Measurements from ENCODE around the gene PLD5. TPM values are rescaled to one million over a fixed set of nuclear protein-coding genes. Genes with fewer than 3 reads are reported as not detected.

PLD5 gene
- polyA plus RNA-seq, 3 donors = not detected

DNA sequence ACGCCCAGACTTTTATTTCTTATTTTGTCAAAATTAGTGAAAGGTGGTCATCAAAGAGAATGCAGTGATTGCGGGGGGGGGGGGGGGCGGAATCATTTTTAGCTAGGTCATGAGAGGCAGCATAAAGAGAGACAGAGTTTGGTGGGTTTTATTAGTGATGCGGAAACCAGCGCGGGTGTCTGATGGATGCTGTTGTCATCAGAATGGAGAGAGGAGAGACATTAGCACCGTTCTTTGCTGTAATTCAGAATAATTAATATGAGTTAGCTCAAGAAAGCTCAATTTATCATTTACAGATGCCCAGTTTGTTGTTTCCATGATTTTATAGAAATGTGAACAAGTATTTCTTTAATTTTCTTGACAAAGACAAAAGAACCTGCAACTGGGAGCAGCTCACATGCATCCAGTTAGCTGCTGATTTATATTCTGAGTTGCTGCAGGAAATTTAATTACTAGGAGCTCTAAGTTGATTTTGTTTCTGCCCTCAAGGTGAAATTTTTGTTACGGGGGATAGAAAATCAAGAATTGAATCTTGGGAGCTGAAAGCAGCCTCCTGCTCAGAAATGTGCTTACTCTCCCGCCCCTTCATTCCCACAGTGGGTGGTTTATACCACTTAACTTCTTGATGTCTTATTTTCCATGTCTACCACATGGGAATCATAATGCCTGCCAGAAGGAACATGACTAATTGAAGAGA, 392.2 kb downstream of the PLD5 start:
- Histone ChIP-seq H4K20me1 (ENCODE audit: insufficient read depth, low read length) (no peaks in the 10 kb centered on the region), H3K4me1 (ENCODE audit: control insufficient read depth in 1 of 2, insufficient read depth in 2 of 2, low read length in 2 of 2) (peaks cover 2 to 9% of the 10 kb centered on the region in 2 donors), H3K27me3 (ENCODE audit: control insufficient read depth in 2 of 2, insufficient read depth in 2 of 2, low read length in 2 of 2) (no peaks in the 10 kb centered on the region), H3K79me2 (ENCODE audit: insufficient read depth, low read length) (no peaks in the 10 kb centered on the region), H3K4me3 (replicated peaks in 1 of 3; ENCODE audit: low read depth in 2 of 3, low read length in 3 of 3) (no peak overlapping the region), H3K36me3 (replicated peaks in 1 of 2; ENCODE audit: control insufficient read depth in 1 of 2, insufficient read depth in 2 of 2, low read length in 2 of 2) (no peaks in the 10 kb centered on the region), H3K27ac (ENCODE audit: low read depth in 1 of 2, low read length in 2 of 2) (no peak overlapping the region), H3K4me2 (replicated peaks; ENCODE audit: extremely low read depth, low read length, poor library complexity, severe bottlenecking) (no peak overlapping the region), H3K9me3 (replicated peaks in 1 of 2; ENCODE audit: control insufficient read depth in 1 of 2, insufficient read depth in 1 of 2, low read length in 2 of 2) (peaks cover 0 to 4% of the 10 kb centered on the region in 2 donors), H3K9ac (ENCODE audit: insufficient read depth, low read length, poor library complexity, severe bottlenecking) (no peak overlapping the region), H2AFZ (ENCODE audit: insufficient read depth, low read depth, low read length, poor library complexity, severe bottlenecking) (no peak overlapping the region)
- Mint-ChIP-seq H3K4me3 (no peak overlapping the region), H3K36me3 (no peaks in the 10 kb centered on the region), H3K4me1 (peaks cover 8% of the 10 kb centered on the region), H3K27me3 (ENCODE audit: low read depth in 3 of 3) (peaks cover 0 to 2% (median 1%) of the 10 kb centered on the region in 3 donors), H3K27ac (no peak overlapping the region), H3K9me3 (peaks cover 0 to 24% (median 10%) of the 10 kb centered on the region in 7 donors)
- WGBS (ENCODE audit: insufficient coverage) = 82% methylated on average over 3 of the region's 9 CpGs
- no peak for DNase-seq
- intact Hi-C loops (cut with micrococcal nuclease) = no loop called here
- TF ChIP-seq, protein P1, sequence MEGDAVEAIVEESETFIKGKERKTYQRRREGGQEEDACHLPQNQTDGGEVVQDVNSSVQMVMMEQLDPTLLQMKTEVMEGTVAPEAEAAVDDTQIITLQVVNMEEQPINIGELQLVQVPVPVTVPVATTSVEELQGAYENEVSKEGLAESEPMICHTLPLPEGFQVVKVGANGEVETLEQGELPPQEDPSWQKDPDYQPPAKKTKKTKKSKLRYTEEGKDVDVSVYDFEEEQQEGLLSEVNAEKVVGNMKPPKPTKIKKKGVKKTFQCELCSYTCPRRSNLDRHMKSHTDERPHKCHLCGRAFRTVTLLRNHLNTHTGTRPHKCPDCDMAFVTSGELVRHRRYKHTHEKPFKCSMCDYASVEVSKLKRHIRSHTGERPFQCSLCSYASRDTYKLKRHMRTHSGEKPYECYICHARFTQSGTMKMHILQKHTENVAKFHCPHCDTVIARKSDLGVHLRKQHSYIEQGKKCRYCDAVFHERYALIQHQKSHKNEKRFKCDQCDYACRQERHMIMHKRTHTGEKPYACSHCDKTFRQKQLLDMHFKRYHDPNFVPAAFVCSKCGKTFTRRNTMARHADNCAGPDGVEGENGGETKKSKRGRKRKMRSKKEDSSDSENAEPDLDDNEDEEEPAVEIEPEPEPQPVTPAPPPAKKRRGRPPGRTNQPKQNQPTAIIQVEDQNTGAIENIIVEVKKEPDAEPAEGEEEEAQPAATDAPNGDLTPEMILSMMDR (IDR thresholded peaks at IDR 0.05) = no peak

GRCh38 chr1:242128951-242129502, 395.5 kb downstream of the PLD5 start:
- Histone ChIP-seq H3K9ac (ENCODE audit: insufficient read depth, low read length, poor library complexity, severe bottlenecking) (no peak overlapping the region), H3K4me1 (ENCODE audit: control insufficient read depth in 1 of 2, insufficient read depth in 2 of 2, low read length in 2 of 2) (peaks cover 2 to 9% of the 10 kb centered on the region in 2 donors), H3K79me2 (ENCODE audit: insufficient read depth, low read length) (no peaks in the 10 kb centered on the region), H3K36me3 (replicated peaks in 1 of 2; ENCODE audit: control insufficient read depth in 1 of 2, insufficient read depth in 2 of 2, low read length in 2 of 2) (no peaks in the 10 kb centered on the region), H4K20me1 (ENCODE audit: insufficient read depth, low read length) (no peaks in the 10 kb centered on the region), H3K27ac (ENCODE audit: low read depth in 1 of 2, low read length in 2 of 2) (no peak overlapping the region), H2AFZ (ENCODE audit: insufficient read depth, low read depth, low read length, poor library complexity, severe bottlenecking) (no peak overlapping the region), H3K4me3 (replicated peaks in 1 of 3; ENCODE audit: low read depth in 2 of 3, low read length in 3 of 3) (no peak overlapping the region), H3K4me2 (replicated peaks; ENCODE audit: extremely low read depth, low read length, poor library complexity, severe bottlenecking) (no peak overlapping the region), H3K9me3 (replicated peaks in 1 of 2; ENCODE audit: control insufficient read depth in 1 of 2, insufficient read depth in 1 of 2, low read length in 2 of 2) (peaks cover 0 to 4% of the 10 kb centered on the region in 2 donors), H3K27me3 (ENCODE audit: control insufficient read depth in 2 of 2, insufficient read depth in 2 of 2, low read length in 2 of 2) (no peaks in the 10 kb centered on the region)
- intact Hi-C loops (cut with micrococcal nuclease) = no loop called here
- TF ChIP-seq, protein P1 (IDR thresholded peaks at IDR 0.05) = no peak
- Mint-ChIP-seq H3K9me3 (peaks cover 0 to 25% (median 10%) of the 10 kb centered on the region in 7 donors), H3K27me3 (ENCODE audit: low read depth in 3 of 3) (peaks cover 0 to 4% (median 1%) of the 10 kb centered on the region in 3 donors), H3K4me1 (peaks cover 8% of the 10 kb centered on the region), H3K4me3 (no peak overlapping the region), H3K36me3 (no peaks in the 10 kb centered on the region), H3K27ac (no peak overlapping the region)
- WGBS (ENCODE audit: insufficient coverage) = 62% methylated on average over 3 of the region's 8 CpGs
- DNase-seq = no peak
